C4-2B (cell line): ENCODE results near the gene OCA2.

ENCODE experiments used
- CTCF ChIP-seq: fragments of 450-650 bp; conservative IDR thresholded peaks from 2 replicates; pipeline ENCODE4 v1.5.1; 2017; ENCODE audit warnings: mild to moderate bottlenecking
- ZFX ChIP-seq: fragments of 450-650 bp; IDR thresholded peaks from 2 replicates; pipeline ENCODE4 v1.6.1; 2017

GRCh38 chr15:28105793-28106192 is 6.7 kb upstream of the OCA2 start:
- TF ChIP-seq CTCF: no peak
- TF ChIP-seq ZFX: no peak
